Lower leg skin (tissue), 3 donors: ENCODE results near the gene TARDBP.

Source experiments
- CTCF ChIP-seq, 3 donors: fragments of 450-650 bp; IDR thresholded peaks; one replicate each; pipeline ENCODE4 v1.5.1; 2016; ENCODE audit warnings: antibody characterized with exemption in 3 of 3, mild to moderate bottlenecking in 3 of 3, moderate library complexity in 2 of 3
- POLR2A ChIP-seq, 2 donors: fragments of 450-650 bp; IDR thresholded peaks; one replicate each; pipeline ENCODE4 v1.6.1; 2016 to 2017; ENCODE audit warnings: antibody characterized with exemption in 2 of 2, mild to moderate bottlenecking in 1 of 2, moderate library complexity in 1 of 2

GRCh38 chr1:11055676-11056075 lies 43.2 kb downstream of the TARDBP start:
- TF ChIP-seq CTCF (IDR thresholded peaks at IDR 0.05) (no peak), POLR2A (IDR thresholded peaks at IDR 0.05) (no peak)
